ENCODE results near the gene MAP4K2. TPM values are rescaled to one million over a fixed set of nuclear protein-coding genes. Genes with fewer than 3 reads are reported as not detected.

Gene MAP4K2
- total RNA-seq, 4 donors from 2014 or later = 3.6 to 9.0 (median 6.1) TPM

GRCh38 chr11:64744544-64745188 lies 58.3 kb downstream of the MAP4K2 start:
- peak overlapping the region; percentile 34 to 77 (median 52) for H3K4me3 ChIP-seq
- peak overlapping the region; percentile 74 to 95 (median 88) for H3K27ac ChIP-seq
- peaks cover 30 to 52% (median 34%) of the 10 kb centered on the region in 3 donors for H3K4me1 ChIP-seq
- no CpG with 5 or more reads among the region's 89 CpGs for WGBS, 2 donors
- H3K36me3 ChIP-seq = no peaks in the 10 kb centered on the region
- DNase-seq = no peak
- no peaks in the 10 kb centered on the region for H3K9me3 ChIP-seq
- intact Hi-C loops (cut with DNase I) = no loop called here
- peaks cover 0 to 69% (median 11%) of the 10 kb centered on the region in 4 donors for H3K27me3 ChIP-seq
- TF ChIP-seq POLR2A (IDR thresholded peaks at IDR 0.05) (no peak), CTCF (IDR thresholded peaks at IDR 0.05) (no peak)

- H3K9me3 ChIP-seq = no peaks in the 10 kb centered on the region
- peak; percentile 51 for DNase-seq
- H3K36me3 ChIP-seq = no peaks in the 10 kb centered on the region
- peak within 1 kb of the TSS; percentile 74 to 95 (median 88) for H3K27ac ChIP-seq
- intact Hi-C loops (cut with DNase I) = no loop called here
- peak within 1 kb of the TSS; percentile 34 to 77 (median 52) for H3K4me3 ChIP-seq
- peaks cover 0 to 76% (median 11%) of the 10 kb centered on the region in 4 donors for H3K27me3 ChIP-seq
- 0 to 2% methylated on average over 17 to 24 of the region's 57 CpGs for WGBS, 2 donors
- H3K4me1 ChIP-seq = peaks cover 30 to 52% (median 34%) of the 10 kb centered on the region in 3 donors
- TF ChIP-seq CTCF (IDR thresholded peaks at IDR 0.05) (peak in 5 of 6 experiments; percentile 59 to 91 (median 75)), POLR2A (IDR thresholded peaks at IDR 0.05) (peak in 1 of 4 donors; percentile 46)
These were observed 59.1 kb downstream of the MAP4K2 start, which contains the start of gene RASGRP2 for GRCh38 chr11:64743591-64744543. Gene RASGRP2, minus strand, starts transcription at chr11:64744142. Its CDS starts 1,276 bp downstream, at chr11:64742866.

GRCh38 chr11:64742889-64743590 lies 60.0 kb downstream of the MAP4K2 start:
- peak overlapping the region; percentile 34 to 77 (median 52) for H3K4me3 ChIP-seq
- H3K4me1 ChIP-seq = peaks cover 30 to 52% (median 34%) of the 10 kb centered on the region in 3 donors
- TF ChIP-seq POLR2A (IDR thresholded peaks at IDR 0.05) (peak in 1 of 4 donors; percentile 49), CTCF (IDR thresholded peaks at IDR 0.05) (peak; percentile 71 to 94 (median 82))
- H3K36me3 ChIP-seq = no peaks in the 10 kb centered on the region
- WGBS, 2 donors = 0% methylated on average over 2 of the region's 58 CpGs; no CpG with 5 or more reads in 1 of the 2 donors
- DNase-seq = no peak
- peak overlapping the region; percentile 74 to 95 (median 86) for H3K27ac ChIP-seq
- intact Hi-C loops (cut with DNase I) = no loop called here
- H3K9me3 ChIP-seq = no peaks in the 10 kb centered on the region
- peaks cover 0 to 76% (median 11%) of the 10 kb centered on the region in 4 donors for H3K27me3 ChIP-seq

- intact Hi-C loops (cut with DNase I) = no loop called here
- DNase-seq = no peak
- Histone ChIP-seq H3K4me3 (peak overlapping the region; percentile 34 to 77 (median 52)), H3K27me3 (peaks cover 0 to 76% (median 11%) of the 10 kb centered on the region in 4 donors), H3K27ac (peak overlapping the region; percentile 74 to 95 (median 86)), H3K36me3 (no peaks in the 10 kb centered on the region), H3K4me1 (peaks cover 30 to 52% (median 34%) of the 10 kb centered on the region in 3 donors), H3K9me3 (no peaks in the 10 kb centered on the region)
- TF ChIP-seq POLR2A (IDR thresholded peaks at IDR 0.05) = no peak
- TF ChIP-seq CTCF (IDR thresholded peaks at IDR 0.05) = no peak
- WGBS, 2 donors = 4 to 22% methylated on average over 5 to 13 of the region's 54 CpGs
These were observed 60.7 kb downstream of the MAP4K2 start for GRCh38 chr11:64742087-64742888.
